Stomach (tissue), 9 donors: ENCODE measurements around the gene PAPLN. TPM values are rescaled to one million over a fixed set of nuclear protein-coding genes. Genes with fewer than 3 reads are reported as not detected.

Experiments used
- DNase-seq, 2 donors: peaks; one replicate each; pipeline versions ENCODE4 v3.0.0 to v3.0.0-alpha.2; 2013 to 2019
- H3K27ac ChIP-seq, 5 donors: fragments of 200-600 bp in 4 of 5; sonication (generic) in 4 of 5; one replicate each; pipeline ENCODE4 v1.5.1; 2013 to 2019; ENCODE audit warnings: mild to moderate bottlenecking in 1 of 5, moderate library complexity in 1 of 5
- H3K27me3 ChIP-seq, 3 donors: fragments of 200-600 bp; sonication (generic); one replicate each; pipeline ENCODE4 v1.5.1; 2017 to 2019; ENCODE audit warnings: mixed run types in 1 of 3
- H3K36me3 ChIP-seq, 4 donors: fragments of 200-600 bp; sonication (generic); 1 replicate in 3 of 4; 2 replicates in 1 of 4; pipeline ENCODE4 v1.5.1; 2016 to 2019
- H3K4me1 ChIP-seq, 4 donors: fragments of 200-600 bp; sonication (generic); one replicate each; pipeline ENCODE4 v1.5.1; 2016 to 2019
- H3K4me3 ChIP-seq, 4 donors: fragments of 200-600 bp; sonication (generic) in 3 of 4; one replicate each; pipeline ENCODE4 v1.5.1; 2016 to 2019; ENCODE audit warnings: mild to moderate bottlenecking in 1 of 4
- H3K9me3 ChIP-seq, 4 donors: fragments of 200-600 bp; sonication (generic); one replicate each; pipeline ENCODE4 v1.5.1; 2016 to 2019
- EP300 ChIP-seq: sonication (generic); formaldehyde crosslinking; IDR thresholded peaks from one replicate; pipeline ENCODE4 v1.6.1; 2017; ENCODE audit warnings: antibody characterized with exemption
- POLR2A ChIP-seq, 4 donors: fragments of 450-650 bp; IDR thresholded peaks; one replicate each; pipeline ENCODE4 v1.6.1; 2016; ENCODE audit warnings: antibody characterized with exemption in 4 of 4, control low read depth in 2 of 4, mild to moderate bottlenecking in 1 of 4, moderate library complexity in 1 of 4
- POLR2AphosphoS5 ChIP-seq, 3 donors: sonication (generic); formaldehyde crosslinking; IDR thresholded peaks; one replicate each; pipeline ENCODE4 v1.6.1; 2016; ENCODE audit warnings: antibody characterized with exemption in 3 of 3
- WGBS, 5 donors: extraction: QIAGEN DNeasy Blood & Tissue Kit in 3 of 5; methylation state at CpG; one replicate each; pipeline versions ENCODE4 v1.1.5 to v1.1.7; 2013 to 2018; 5-methylcytosine and 5-hydroxymethylcytosine counted together
- intact Hi-C: fragments of 100-400 bp; cut with DNase I; formaldehyde crosslinking; loops from one replicate; pipeline ENCODE4 v1.15.1; 2023; ENCODE audit warnings: low total_unique reads
- polyA plus RNA-seq, 3 donors: library from polyadenylated mRNA; stranded (reverse); fragments of 200-250 nt; gene quantifications; one replicate each; pipeline ENCODE4 v1.2.3, GENCODE V29; 2013
- total RNA-seq, 5 donors: library from RNA; depleted of rRNA; stranded (reverse); fragments of >200 nt; gene quantifications; one replicate each; pipeline versions ENCODE4 v1.1.0 to v1.2.3, GENCODE V29; 2014 to 2016
- TF ChIP-seq, protein P1 (sequence below), 7 experiments: fragments of 450-650 bp in 4 of 7; fragments of 200-600 bp in 3 of 7; sonication (generic) in 3 of 7; IDR thresholded peaks; one replicate each; pipeline ENCODE4 v1.5.1; 2016 to 2019; ENCODE audit warnings: antibody characterized with exemption in 7 of 7, control low read depth in 2 of 7, mild to moderate bottlenecking in 1 of 7
- donor health status: healthy with polysubstance abuse.
- donor health status: Bipolar disorder and iron deficiency.
- donor health status: healthy.

PAPLN gene
- total and polyA plus RNA-seq, 8 donors, result 1.1 to 53.1 (median 8.0) TPM

- TF ChIP-seq POLR2AphosphoS5 (IDR thresholded peaks at IDR 0.05), result no peak
- TF ChIP-seq EP300, result no peak
- TF ChIP-seq, protein P1, sequence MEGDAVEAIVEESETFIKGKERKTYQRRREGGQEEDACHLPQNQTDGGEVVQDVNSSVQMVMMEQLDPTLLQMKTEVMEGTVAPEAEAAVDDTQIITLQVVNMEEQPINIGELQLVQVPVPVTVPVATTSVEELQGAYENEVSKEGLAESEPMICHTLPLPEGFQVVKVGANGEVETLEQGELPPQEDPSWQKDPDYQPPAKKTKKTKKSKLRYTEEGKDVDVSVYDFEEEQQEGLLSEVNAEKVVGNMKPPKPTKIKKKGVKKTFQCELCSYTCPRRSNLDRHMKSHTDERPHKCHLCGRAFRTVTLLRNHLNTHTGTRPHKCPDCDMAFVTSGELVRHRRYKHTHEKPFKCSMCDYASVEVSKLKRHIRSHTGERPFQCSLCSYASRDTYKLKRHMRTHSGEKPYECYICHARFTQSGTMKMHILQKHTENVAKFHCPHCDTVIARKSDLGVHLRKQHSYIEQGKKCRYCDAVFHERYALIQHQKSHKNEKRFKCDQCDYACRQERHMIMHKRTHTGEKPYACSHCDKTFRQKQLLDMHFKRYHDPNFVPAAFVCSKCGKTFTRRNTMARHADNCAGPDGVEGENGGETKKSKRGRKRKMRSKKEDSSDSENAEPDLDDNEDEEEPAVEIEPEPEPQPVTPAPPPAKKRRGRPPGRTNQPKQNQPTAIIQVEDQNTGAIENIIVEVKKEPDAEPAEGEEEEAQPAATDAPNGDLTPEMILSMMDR (IDR thresholded peaks at IDR 0.05), result no peak
- no peak for TF ChIP-seq POLR2A (IDR thresholded peaks at IDR 0.05)
- Histone ChIP-seq H3K27me3 (no peaks in the 10 kb centered on the region), H3K36me3 (peaks cover 24 to 69% (median 57%) of the 10 kb centered on the region in 4 donors), H3K4me1 (peaks cover 10 to 25% (median 14%) of the 10 kb centered on the region in 4 donors), H3K27ac (no peak overlapping the region), H3K4me3 (no peak overlapping the region), H3K9me3 (no peaks in the 10 kb centered on the region)
- no peak for DNase-seq
- intact Hi-C loops, result no loop called here
- 63 to 89% (median 79%) methylated on average over 6 of the region's 6 CpGs for WGBS, 5 donors
These were observed 35.1 kb downstream of the PAPLN start for GRCh38 chr14:73272393-73272792.

GRCh38 chr14:73273799-73274198 lies 36.5 kb downstream of the PAPLN start:
- Histone ChIP-seq H3K4me1 (peaks cover 10 to 25% (median 14%) of the 10 kb centered on the region in 4 donors), H3K36me3 (peaks cover 28 to 69% (median 67%) of the 10 kb centered on the region in 4 donors), H3K27ac (no peak overlapping the region), H3K27me3 (no peaks in the 10 kb centered on the region), H3K4me3 (no peak overlapping the region), H3K9me3 (no peaks in the 10 kb centered on the region)
- intact Hi-C loops, result no loop called here
- TF ChIP-seq EP300 (no peak), POLR2AphosphoS5 (IDR thresholded peaks at IDR 0.05) (no peak), POLR2A (IDR thresholded peaks at IDR 0.05) (no peak)
- TF ChIP-seq, protein P1 (IDR thresholded peaks at IDR 0.05), result no peak
- no peak for DNase-seq
- WGBS, 5 donors, result 79 to 88% (median 83%) methylated on average over 4 of the region's 4 CpGs

GRCh38 chr14:73276836-73277235 lies 39.5 kb downstream of the PAPLN start:
- DNase-seq, result no peak
- Histone ChIP-seq H3K4me3 (no peak overlapping the region), H3K9me3 (no peaks in the 10 kb centered on the region), H3K27me3 (no peaks in the 10 kb centered on the region), H3K27ac (no peak overlapping the region), H3K36me3 (peaks cover 41 to 98% (median 96%) of the 10 kb centered on the region in 4 donors), H3K4me1 (peaks cover 0 to 11% (median 0%) of the 10 kb centered on the region in 4 donors)
- 92 to 95% (median 94%) methylated on average over 7 of the region's 7 CpGs for WGBS, 5 donors
- no peak for TF ChIP-seq EP300
- no peak for TF ChIP-seq POLR2A (IDR thresholded peaks at IDR 0.05)
- TF ChIP-seq, protein P1 (IDR thresholded peaks at IDR 0.05), result no peak
- no peak for TF ChIP-seq POLR2AphosphoS5 (IDR thresholded peaks at IDR 0.05)
- intact Hi-C loops, result no loop called here

DNA sequence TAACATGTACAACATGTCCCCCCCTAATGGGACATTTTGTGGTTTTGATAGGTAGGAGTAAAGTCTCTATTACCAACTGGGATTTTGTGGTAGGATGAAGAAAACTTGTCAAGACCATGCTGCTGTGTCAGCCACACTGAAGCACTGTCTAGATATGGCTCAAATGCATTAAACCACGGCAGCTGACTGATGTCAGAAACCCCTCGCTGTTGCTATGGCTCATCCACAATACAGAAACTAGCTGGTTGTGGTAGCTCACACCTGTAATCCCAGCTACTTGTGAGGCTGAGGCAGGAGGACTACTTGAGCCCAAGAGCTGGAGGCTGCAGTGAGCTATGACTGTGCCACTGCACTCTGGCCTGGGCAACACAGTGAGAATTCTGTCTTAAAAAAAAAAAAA lies 40.1 kb downstream of the PAPLN start:
- DNase-seq, result no peak
- 86 to 100% (median 97%) methylated on average over 2 of the region's 2 CpGs for WGBS, 5 donors
- H3K27ac ChIP-seq, result no peak overlapping the region
- H3K9me3 ChIP-seq, result no peaks in the 10 kb centered on the region
- intact Hi-C loops, result no loop called here
- no peaks in the 10 kb centered on the region for H3K27me3 ChIP-seq
- no peak for TF ChIP-seq POLR2AphosphoS5 (IDR thresholded peaks at IDR 0.05)
- TF ChIP-seq, protein P1 (IDR thresholded peaks at IDR 0.05), result no peak
- TF ChIP-seq POLR2A (IDR thresholded peaks at IDR 0.05), result no peak
- no peak for TF ChIP-seq EP300
- peaks cover 46 to 100% (median 98%) of the 10 kb centered on the region in 4 donors for H3K36me3 ChIP-seq
- no peak overlapping the region for H3K4me3 ChIP-seq
- peaks cover 0 to 7% (median 0%) of the 10 kb centered on the region in 4 donors for H3K4me1 ChIP-seq
